Testis (tissue), 2 donors: ENCODE measurements around the gene SLC22A1.

Experiments
- CTCF ChIP-seq, 3 experiments: fragments of 450-650 bp in 2 of 3; fragments of 200-600 bp in 1 of 3; sonication (generic) in 1 of 3; IDR thresholded peaks; one replicate each; pipeline ENCODE4 v1.5.1; 2016 to 2019; ENCODE audit warnings: antibody characterized with exemption in 3 of 3, mild to moderate bottlenecking in 2 of 3, moderate library complexity in 1 of 3
- POLR2A ChIP-seq: fragments of 450-650 bp; IDR thresholded peaks from one replicate; pipeline ENCODE4 v1.6.1; 2017; ENCODE audit warnings: antibody characterized with exemption, mild to moderate bottlenecking, moderate library complexity

- TF ChIP-seq CTCF (IDR thresholded peaks at IDR 0.05) (no peak), POLR2A (no peak)
Measured at GRCh38 chr6:160163912-160164311, 42.3 kb downstream of the SLC22A1 start.
